WTC11 (cell line): Measurements from ENCODE around the gene EEIG2. TPM values are rescaled to one million over a fixed set of nuclear protein-coding genes. Genes with fewer than 3 reads are reported as not detected.

Source experiments
- ATAC-seq: fragments of 200-7000 bp; cut with Tn5 transposase; 2 replicates; pipeline ENCODE4 v1.10.0; 2021; ENCODE audit warnings: mild to moderate bottlenecking, moderate library complexity
- CTCF ChIA-PET: fragments of 300-600 bp; sonication (Branson Sonifier 250); formaldehyde crosslinking; loops from one replicate; lab custom pipeline; 2021; ENCODE audit warnings: antibody characterized with exemption; lab: Charles Lee
- POLR2A ChIA-PET: fragments of 350-600 bp; sonication (Branson Sonifier 250); formaldehyde crosslinking; loops from one replicate; lab custom pipeline; 2021; ENCODE audit warnings: antibody characterized with exemption; lab: Charles Lee
- DNase-seq: peaks from one replicate; pipeline ENCODE4 v3.0.0; 2021; ENCODE audit warnings: low spot score
- H3K27ac Mint-ChIP-seq: 2 replicates; pipeline ENCODE4 v1.8.0; 2021; ENCODE audit warnings: mixed read lengths
- H3K27me3 Mint-ChIP-seq: 2 replicates; pipeline ENCODE4 v1.8.0; 2021; ENCODE audit warnings: low read depth, mild to moderate bottlenecking, moderate library complexity, mixed read lengths
- H3K36me3 Mint-ChIP-seq: 2 replicates; pipeline ENCODE4 v1.8.0; 2021; ENCODE audit warnings: mixed read lengths
- H3K4me1 Mint-ChIP-seq: 2 replicates; pipeline ENCODE4 v1.8.0; 2022; ENCODE audit warnings: mixed read lengths
- H3K4me3 Mint-ChIP-seq: 2 replicates; pipeline ENCODE4 v1.8.0; 2021; ENCODE audit warnings: mild to moderate bottlenecking, moderate library complexity, mixed read lengths
- H3K9me3 Mint-ChIP-seq: 2 replicates; pipeline ENCODE4 v1.8.0; 2021; ENCODE audit warnings: mixed read lengths
- ELF4 ChIP-seq: sonication (generic); formaldehyde crosslinking; IDR thresholded peaks from 2 replicates; pipeline ENCODE4 v1.8.1; 2022; ENCODE audit warnings: low read depth, mild to moderate bottlenecking, moderate library complexity, missing genetic modification reagents
- ETV6 ChIP-seq: sonication (generic); formaldehyde crosslinking; IDR thresholded peaks from 2 replicates; pipeline ENCODE4 v1.8.1; 2022; ENCODE audit warnings: mild to moderate bottlenecking, missing genetic modification reagents
- JAZF1 ChIP-seq: fragments of 250-450 bp; sonication (Bioruptor Pico); IDR thresholded peaks from 2 replicates; pipeline ENCODE4 v1.9.0; 2021; ENCODE audit warnings: moderate library complexity, mild to moderate bottlenecking, inconsistent platforms
- NR3C1 ChIP-seq: sonication (generic); formaldehyde crosslinking; conservative IDR thresholded peaks from 2 replicates; pipeline ENCODE4 v1.8.1; 2023; ENCODE audit warnings: low read depth, mild to moderate bottlenecking, missing genetic modification reagents
- PRRX2 ChIP-seq: fragments of 250-450 bp; sonication (Bioruptor Pico); IDR thresholded peaks from 2 replicates; pipeline ENCODE4 v1.8.0; 2021; ENCODE audit warnings: mild to moderate bottlenecking
- RORB ChIP-seq: fragments of 250-450 bp; sonication (Bioruptor Pico); IDR thresholded peaks from 2 replicates; pipeline ENCODE4 v1.9.0; 2021; ENCODE audit warnings: mild to moderate bottlenecking
- TEAD4 ChIP-seq: sonication (generic); formaldehyde crosslinking; IDR thresholded peaks from 2 replicates; pipeline ENCODE4 v1.8.0; 2022; ENCODE audit warnings: mild to moderate bottlenecking, missing genetic modification reagents
- ZNF138 ChIP-seq: sonication (generic); formaldehyde crosslinking; conservative IDR thresholded peaks from 2 replicates; pipeline ENCODE4 v1.8.1; 2022; ENCODE audit warnings: mild to moderate bottlenecking, moderate library complexity, missing genetic modification reagents
- ZNF263 ChIP-seq: sonication (generic); formaldehyde crosslinking; IDR thresholded peaks from 2 replicates; pipeline ENCODE4 v1.8.1; 2022; ENCODE audit warnings: low read depth, mild to moderate bottlenecking, moderate library complexity, missing genetic modification reagents
- ZNF317 ChIP-seq: sonication (generic); formaldehyde crosslinking; IDR thresholded peaks from 2 replicates; pipeline ENCODE4 v1.8.1; 2023; ENCODE audit warnings: low read depth, mild to moderate bottlenecking, moderate library complexity, missing genetic modification reagents, borderline replicate concordance
- ZNF671 ChIP-seq: fragments of 250-450 bp; sonication (Bioruptor Pico); IDR thresholded peaks from 2 replicates; pipeline ENCODE4 v1.8.0; 2021; ENCODE audit warnings: mild to moderate bottlenecking
- total RNA-seq: library from RNA; stranded (reverse); gene quantifications from 3 replicates; pipeline ENCODE4 v1.2.3, GENCODE V29; 2021
- TF ChIP-seq, protein P1 (sequence below): sonication (generic); formaldehyde crosslinking; IDR thresholded peaks from 2 replicates; pipeline ENCODE4 v1.8.1; 2023; ENCODE audit warnings: mild to moderate bottlenecking, missing genetic modification reagents
- TF ChIP-seq, protein P2 (sequence below): sonication (generic); formaldehyde crosslinking; IDR thresholded peaks from 2 replicates; pipeline ENCODE4 v1.8.0; 2022; ENCODE audit warnings: missing genetic modification reagents
- TF ChIP-seq, protein P3 (sequence below): sonication (generic); formaldehyde crosslinking; IDR thresholded peaks from 2 replicates; pipeline ENCODE4 v1.8.1; 2022; ENCODE audit warnings: low read depth, mild to moderate bottlenecking, moderate library complexity, missing genetic modification reagents, borderline replicate concordance
- TF ChIP-seq, protein P4 (sequence below): sonication (generic); formaldehyde crosslinking; IDR thresholded peaks from 2 replicates; pipeline ENCODE4 v1.8.1; 2022; ENCODE audit warnings: mild to moderate bottlenecking, moderate library complexity, missing genetic modification reagents
- TF ChIP-seq, protein P5 (sequence below): sonication (generic); formaldehyde crosslinking; IDR thresholded peaks from 2 replicates; pipeline ENCODE4 v1.8.1; 2022; ENCODE audit warnings: missing genetic modification reagents, borderline replicate concordance
- TF ChIP-seq, protein P6 (sequence below): sonication (generic); formaldehyde crosslinking; IDR thresholded peaks from 2 replicates; pipeline ENCODE4 v1.8.0; 2022; ENCODE audit warnings: mild to moderate bottlenecking, missing genetic modification reagents
- TF ChIP-seq, protein P7 (sequence below): sonication (generic); formaldehyde crosslinking; conservative IDR thresholded peaks from 2 replicates; pipeline ENCODE4 v1.8.1; 2023; ENCODE audit warnings: mild to moderate bottlenecking, low read depth, missing genetic modification reagents, moderate library complexity
- TF ChIP-seq, protein P8 (sequence below): sonication (generic); formaldehyde crosslinking; IDR thresholded peaks from 2 replicates; pipeline ENCODE4 v1.8.1; 2022; ENCODE audit warnings: low read depth, missing genetic modification reagents, borderline replicate concordance
- TF ChIP-seq, protein P9 (sequence below): sonication (generic); formaldehyde crosslinking; IDR thresholded peaks from 2 replicates; pipeline ENCODE4 v1.8.1; 2023; ENCODE audit warnings: mild to moderate bottlenecking, missing genetic modification reagents

The EEIG2 gene
- total RNA-seq, 1 experiment from 2014 or later, result 65.7 TPM

DNA sequence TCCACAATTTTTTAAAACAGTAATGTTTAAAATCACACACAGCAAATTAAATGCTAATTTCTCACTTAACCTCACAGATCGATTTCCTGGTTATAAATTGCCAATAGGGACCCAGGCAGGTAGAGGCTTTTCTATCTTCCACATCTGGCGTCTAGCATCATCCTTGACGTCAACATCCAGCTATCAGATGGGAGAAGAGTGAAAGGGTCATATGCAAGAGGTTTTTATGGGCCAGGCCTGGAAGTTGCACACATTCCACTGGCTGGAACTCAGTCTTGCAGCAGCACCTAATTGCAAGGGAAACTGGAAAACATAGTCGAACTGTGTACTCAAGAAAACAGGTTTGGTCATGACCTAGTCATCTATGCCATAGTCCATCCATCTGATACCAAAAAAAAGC, 6.0 kb upstream of the EEIG2 start (continued):
- TF ChIP-seq ZNF671 (CRISPR knock-in tag), result no peak
- no peak for TF ChIP-seq ZNF263 (CRISPR knock-in tag)
- TF ChIP-seq, protein P1, sequence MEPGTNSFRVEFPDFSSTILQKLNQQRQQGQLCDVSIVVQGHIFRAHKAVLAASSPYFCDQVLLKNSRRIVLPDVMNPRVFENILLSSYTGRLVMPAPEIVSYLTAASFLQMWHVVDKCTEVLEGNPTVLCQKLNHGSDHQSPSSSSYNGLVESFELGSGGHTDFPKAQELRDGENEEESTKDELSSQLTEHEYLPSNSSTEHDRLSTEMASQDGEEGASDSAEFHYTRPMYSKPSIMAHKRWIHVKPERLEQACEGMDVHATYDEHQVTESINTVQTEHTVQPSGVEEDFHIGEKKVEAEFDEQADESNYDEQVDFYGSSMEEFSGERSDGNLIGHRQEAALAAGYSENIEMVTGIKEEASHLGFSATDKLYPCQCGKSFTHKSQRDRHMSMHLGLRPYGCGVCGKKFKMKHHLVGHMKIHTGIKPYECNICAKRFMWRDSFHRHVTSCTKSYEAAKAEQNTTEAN (CRISPR knock-in tag), result no peak
- TF ChIP-seq, protein P2, sequence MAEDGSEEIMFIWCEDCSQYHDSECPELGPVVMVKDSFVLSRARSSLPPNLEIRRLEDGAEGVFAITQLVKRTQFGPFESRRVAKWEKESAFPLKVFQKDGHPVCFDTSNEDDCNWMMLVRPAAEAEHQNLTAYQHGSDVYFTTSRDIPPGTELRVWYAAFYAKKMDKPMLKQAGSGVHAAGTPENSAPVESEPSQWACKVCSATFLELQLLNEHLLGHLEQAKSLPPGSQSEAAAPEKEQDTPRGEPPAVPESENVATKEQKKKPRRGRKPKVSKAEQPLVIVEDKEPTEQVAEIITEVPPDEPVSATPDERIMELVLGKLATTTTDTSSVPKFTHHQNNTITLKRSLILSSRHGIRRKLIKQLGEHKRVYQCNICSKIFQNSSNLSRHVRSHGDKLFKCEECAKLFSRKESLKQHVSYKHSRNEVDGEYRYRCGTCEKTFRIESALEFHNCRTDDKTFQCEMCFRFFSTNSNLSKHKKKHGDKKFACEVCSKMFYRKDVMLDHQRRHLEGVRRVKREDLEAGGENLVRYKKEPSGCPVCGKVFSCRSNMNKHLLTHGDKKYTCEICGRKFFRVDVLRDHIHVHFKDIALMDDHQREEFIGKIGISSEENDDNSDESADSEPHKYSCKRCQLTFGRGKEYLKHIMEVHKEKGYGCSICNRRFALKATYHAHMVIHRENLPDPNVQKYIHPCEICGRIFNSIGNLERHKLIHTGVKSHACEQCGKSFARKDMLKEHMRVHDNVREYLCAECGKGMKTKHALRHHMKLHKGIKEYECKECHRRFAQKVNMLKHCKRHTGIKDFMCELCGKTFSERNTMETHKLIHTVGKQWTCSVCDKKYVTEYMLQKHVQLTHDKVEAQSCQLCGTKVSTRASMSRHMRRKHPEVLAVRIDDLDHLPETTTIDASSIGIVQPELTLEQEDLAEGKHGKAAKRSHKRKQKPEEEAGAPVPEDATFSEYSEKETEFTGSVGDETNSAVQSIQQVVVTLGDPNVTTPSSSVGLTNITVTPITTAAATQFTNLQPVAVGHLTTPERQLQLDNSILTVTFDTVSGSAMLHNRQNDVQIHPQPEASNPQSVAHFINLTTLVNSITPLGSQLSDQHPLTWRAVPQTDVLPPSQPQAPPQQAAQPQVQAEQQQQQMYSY (CRISPR knock-in tag), result no peak
- no peak for TF ChIP-seq JAZF1 (CRISPR knock-in tag)
- TF ChIP-seq, protein P3, sequence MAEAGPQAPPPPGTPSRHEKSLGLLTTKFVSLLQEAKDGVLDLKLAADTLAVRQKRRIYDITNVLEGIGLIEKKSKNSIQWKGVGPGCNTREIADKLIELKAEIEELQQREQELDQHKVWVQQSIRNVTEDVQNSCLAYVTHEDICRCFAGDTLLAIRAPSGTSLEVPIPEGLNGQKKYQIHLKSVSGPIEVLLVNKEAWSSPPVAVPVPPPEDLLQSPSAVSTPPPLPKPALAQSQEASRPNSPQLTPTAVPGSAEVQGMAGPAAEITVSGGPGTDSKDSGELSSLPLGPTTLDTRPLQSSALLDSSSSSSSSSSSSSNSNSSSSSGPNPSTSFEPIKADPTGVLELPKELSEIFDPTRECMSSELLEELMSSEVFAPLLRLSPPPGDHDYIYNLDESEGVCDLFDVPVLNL (CRISPR knock-in tag), result no peak
- no peak for TF ChIP-seq ETV6 (CRISPR knock-in tag)
- TF ChIP-seq, protein P4, sequence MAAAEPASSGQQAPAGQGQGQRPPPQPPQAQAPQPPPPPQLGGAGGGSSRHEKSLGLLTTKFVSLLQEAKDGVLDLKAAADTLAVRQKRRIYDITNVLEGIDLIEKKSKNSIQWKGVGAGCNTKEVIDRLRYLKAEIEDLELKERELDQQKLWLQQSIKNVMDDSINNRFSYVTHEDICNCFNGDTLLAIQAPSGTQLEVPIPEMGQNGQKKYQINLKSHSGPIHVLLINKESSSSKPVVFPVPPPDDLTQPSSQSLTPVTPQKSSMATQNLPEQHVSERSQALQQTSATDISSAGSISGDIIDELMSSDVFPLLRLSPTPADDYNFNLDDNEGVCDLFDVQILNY, result no peak
- no peak for TF ChIP-seq PRRX2
- no peak for TF ChIP-seq TEAD4 (CRISPR knock-in tag)
- no peak for TF ChIP-seq RORB (CRISPR knock-in tag)
- TF ChIP-seq NR3C1 (CRISPR knock-in tag), result no peak

DNA sequence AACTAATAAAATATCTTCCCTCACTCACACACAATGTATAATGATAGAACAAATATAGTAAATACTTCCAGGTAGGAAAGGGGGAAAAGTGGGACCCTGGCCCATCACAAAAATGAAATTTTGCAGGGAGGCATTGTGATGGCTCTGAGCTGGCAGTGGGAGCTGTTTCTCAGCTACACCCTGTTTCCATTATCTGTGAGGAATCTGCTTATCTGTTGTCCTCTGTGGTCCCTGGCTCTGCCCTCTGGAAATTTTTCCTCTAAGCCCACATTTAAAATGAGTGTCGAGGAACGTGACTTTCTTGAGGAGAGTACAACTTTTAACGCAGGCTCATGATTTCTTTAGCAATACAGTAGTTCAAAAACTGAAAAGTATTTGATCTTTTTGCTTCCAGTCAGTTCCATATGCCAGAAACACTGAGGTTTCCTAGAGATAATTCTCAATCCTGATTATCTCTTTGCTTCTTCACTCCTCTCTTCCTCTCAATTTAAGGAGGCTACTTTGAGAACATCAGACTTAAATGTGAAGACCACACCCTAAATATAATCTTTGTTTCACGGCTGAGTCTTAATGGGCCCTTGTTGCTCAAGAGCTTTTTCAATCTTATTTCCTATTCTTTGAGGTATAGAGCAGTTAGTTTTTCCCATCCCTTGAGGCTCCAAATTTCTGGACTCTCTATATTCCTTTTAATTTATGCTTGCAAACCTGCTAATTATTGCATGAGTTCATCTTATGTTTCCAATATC, 5.0 kb upstream of the EEIG2 start:
- no peak overlapping the region for H3K27ac Mint-ChIP-seq
- POLR2A ChIA-PET, result no interaction called here
- no peaks in the 10 kb centered on the region for H3K36me3 Mint-ChIP-seq
- CTCF ChIA-PET, result no interaction called here
- ATAC-seq (no peak), DNase-seq (no peak)
- H3K27me3 Mint-ChIP-seq, result no peaks in the 10 kb centered on the region
- H3K4me3 Mint-ChIP-seq, result no peak overlapping the region
- no peaks in the 10 kb centered on the region for H3K9me3 Mint-ChIP-seq
- H3K4me1 Mint-ChIP-seq, result 0 out of 2 replicates have a peak, but pooled peaks cover 13% of the 10 kb centered on the region
- TF ChIP-seq, protein P5, sequence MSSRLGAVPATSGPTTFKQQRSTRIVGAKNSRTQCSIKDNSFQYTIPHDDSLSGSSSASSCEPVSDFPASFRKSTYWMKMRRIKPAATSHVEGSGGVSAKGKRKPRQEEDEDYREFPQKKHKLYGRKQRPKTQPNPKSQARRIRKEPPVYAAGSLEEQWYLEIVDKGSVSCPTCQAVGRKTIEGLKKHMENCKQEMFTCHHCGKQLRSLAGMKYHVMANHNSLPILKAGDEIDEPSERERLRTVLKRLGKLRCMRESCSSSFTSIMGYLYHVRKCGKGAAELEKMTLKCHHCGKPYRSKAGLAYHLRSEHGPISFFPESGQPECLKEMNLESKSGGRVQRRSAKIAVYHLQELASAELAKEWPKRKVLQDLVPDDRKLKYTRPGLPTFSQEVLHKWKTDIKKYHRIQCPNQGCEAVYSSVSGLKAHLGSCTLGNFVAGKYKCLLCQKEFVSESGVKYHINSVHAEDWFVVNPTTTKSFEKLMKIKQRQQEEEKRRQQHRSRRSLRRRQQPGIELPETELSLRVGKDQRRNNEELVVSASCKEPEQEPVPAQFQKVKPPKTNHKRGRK, result no peak
- no peak for TF ChIP-seq ZNF263 (CRISPR knock-in tag)
- no peak for TF ChIP-seq ELF4 (CRISPR knock-in tag)
- TF ChIP-seq, protein P6, sequence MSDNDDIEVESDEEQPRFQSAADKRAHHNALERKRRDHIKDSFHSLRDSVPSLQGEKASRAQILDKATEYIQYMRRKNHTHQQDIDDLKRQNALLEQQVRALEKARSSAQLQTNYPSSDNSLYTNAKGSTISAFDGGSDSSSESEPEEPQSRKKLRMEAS (CRISPR knock-in tag), result no peak
- TF ChIP-seq ZNF317 (CRISPR knock-in tag), result no peak
- TF ChIP-seq, protein P7, sequence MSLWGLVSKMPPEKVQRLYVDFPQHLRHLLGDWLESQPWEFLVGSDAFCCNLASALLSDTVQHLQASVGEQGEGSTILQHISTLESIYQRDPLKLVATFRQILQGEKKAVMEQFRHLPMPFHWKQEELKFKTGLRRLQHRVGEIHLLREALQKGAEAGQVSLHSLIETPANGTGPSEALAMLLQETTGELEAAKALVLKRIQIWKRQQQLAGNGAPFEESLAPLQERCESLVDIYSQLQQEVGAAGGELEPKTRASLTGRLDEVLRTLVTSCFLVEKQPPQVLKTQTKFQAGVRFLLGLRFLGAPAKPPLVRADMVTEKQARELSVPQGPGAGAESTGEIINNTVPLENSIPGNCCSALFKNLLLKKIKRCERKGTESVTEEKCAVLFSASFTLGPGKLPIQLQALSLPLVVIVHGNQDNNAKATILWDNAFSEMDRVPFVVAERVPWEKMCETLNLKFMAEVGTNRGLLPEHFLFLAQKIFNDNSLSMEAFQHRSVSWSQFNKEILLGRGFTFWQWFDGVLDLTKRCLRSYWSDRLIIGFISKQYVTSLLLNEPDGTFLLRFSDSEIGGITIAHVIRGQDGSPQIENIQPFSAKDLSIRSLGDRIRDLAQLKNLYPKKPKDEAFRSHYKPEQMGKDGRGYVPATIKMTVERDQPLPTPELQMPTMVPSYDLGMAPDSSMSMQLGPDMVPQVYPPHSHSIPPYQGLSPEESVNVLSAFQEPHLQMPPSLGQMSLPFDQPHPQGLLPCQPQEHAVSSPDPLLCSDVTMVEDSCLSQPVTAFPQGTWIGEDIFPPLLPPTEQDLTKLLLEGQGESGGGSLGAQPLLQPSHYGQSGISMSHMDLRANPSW (CRISPR knock-in tag), result no peak
- TF ChIP-seq, protein P8, sequence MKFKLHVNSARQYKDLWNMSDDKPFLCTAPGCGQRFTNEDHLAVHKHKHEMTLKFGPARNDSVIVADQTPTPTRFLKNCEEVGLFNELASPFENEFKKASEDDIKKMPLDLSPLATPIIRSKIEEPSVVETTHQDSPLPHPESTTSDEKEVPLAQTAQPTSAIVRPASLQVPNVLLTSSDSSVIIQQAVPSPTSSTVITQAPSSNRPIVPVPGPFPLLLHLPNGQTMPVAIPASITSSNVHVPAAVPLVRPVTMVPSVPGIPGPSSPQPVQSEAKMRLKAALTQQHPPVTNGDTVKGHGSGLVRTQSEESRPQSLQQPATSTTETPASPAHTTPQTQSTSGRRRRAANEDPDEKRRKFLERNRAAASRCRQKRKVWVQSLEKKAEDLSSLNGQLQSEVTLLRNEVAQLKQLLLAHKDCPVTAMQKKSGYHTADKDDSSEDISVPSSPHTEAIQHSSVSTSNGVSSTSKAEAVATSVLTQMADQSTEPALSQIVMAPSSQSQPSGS, result no peak
- no peak for TF ChIP-seq ZNF138
- TF ChIP-seq, protein P9, sequence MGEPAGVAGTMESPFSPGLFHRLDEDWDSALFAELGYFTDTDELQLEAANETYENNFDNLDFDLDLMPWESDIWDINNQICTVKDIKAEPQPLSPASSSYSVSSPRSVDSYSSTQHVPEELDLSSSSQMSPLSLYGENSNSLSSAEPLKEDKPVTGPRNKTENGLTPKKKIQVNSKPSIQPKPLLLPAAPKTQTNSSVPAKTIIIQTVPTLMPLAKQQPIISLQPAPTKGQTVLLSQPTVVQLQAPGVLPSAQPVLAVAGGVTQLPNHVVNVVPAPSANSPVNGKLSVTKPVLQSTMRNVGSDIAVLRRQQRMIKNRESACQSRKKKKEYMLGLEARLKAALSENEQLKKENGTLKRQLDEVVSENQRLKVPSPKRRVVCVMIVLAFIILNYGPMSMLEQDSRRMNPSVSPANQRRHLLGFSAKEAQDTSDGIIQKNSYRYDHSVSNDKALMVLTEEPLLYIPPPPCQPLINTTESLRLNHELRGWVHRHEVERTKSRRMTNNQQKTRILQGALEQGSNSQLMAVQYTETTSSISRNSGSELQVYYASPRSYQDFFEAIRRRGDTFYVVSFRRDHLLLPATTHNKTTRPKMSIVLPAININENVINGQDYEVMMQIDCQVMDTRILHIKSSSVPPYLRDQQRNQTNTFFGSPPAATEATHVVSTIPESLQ, result no peak
